GM20431 (cell line): Measurements from ENCODE around the gene GDNF.
"Not testable (repeated sequence)": the region's sequence is repeated elsewhere in the genome, so short reads cannot be mapped to it uniquely, and the experiment has no call there.

Experiments
- in situ Hi-C: fragments of 300-500 bp; cut with MseI, MboI; formaldehyde crosslinking; loops from one replicate; pipeline ENCODE4 v1.15.0; 2020; ENCODE audit warnings: low sequenced_read_pairs; ENCODE audit not compliant: unreplicated experiment

GDNF gene

GRCh38 chr5:37791321-37791720 lies 48.5 kb downstream of the GDNF start:
- in situ Hi-C loops = no loop called here

GRCh38 chr5:37789991-37790390 lies 49.9 kb downstream of the GDNF start:
- in situ Hi-C loops = no loop called here

DNA sequence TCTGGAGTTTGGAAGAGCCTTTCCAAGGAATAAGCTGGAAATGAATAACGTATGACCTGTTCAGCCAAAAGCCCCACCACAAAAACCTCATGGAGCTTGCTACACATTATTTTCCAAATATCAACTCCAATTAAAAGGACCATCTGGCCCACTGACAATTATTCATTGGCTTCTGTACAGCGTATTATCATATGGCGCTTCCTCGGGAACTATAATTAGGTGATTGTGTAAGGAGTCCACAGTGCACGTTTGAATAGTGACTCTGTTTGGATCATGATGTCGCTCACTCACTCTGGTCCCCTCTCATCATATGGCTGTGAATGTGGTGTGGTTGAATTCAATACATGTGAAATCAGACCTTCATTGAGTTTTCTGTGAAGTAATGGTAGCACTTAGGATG lies 52.1 kb downstream of the GDNF start:
- in situ Hi-C loops = no loop called here

GRCh38 chr5:37786862-37787519 lies 52.9 kb downstream of the GDNF start:
- in situ Hi-C loops = no loop called here

DNA sequence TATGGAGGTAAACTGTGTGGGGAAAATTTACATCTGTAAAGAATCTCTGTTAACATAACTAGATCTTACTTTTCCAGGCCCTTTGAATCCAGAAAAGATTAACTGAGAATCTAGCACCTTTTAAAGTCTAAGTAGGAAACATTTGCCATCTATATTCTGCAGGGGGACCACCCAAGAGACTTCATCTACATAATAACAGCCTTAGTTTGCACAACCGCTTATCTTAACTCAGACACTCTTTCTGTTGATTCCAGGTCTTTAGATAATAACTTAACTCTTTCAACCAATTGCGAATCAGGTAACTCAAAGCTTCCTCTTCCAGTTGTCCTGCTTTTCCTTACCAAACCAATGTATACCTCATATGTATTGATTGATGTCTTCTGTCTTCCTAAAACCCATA lies 53.4 kb downstream of the GDNF start:
- in situ Hi-C loops = no loop called here

DNA sequence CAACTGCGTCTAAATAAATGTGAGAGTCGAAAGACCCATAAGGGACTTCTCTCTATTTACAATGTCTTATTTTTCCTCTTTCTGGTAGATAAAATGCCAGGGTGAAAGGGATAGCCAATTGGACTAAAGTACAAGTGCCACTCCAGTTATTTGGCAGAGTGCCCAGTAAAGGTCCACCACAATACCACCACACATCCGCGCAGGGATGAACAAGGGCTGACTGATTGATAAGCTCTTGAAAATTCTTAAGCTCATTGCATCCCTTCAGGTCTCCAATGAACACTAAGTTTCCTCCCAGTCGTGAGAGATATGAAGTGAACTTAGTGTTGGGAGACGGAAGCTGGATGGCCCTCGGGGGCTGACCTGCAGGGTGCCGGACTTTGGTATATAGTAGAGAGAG lies 58.4 kb downstream of the GDNF start:
- in situ Hi-C loops = not testable (repeated sequence)

- in situ Hi-C loops = no loop called here
Measured at GRCh38 chr5:37777432-37778130, 62.3 kb downstream of the GDNF start.

DNA sequence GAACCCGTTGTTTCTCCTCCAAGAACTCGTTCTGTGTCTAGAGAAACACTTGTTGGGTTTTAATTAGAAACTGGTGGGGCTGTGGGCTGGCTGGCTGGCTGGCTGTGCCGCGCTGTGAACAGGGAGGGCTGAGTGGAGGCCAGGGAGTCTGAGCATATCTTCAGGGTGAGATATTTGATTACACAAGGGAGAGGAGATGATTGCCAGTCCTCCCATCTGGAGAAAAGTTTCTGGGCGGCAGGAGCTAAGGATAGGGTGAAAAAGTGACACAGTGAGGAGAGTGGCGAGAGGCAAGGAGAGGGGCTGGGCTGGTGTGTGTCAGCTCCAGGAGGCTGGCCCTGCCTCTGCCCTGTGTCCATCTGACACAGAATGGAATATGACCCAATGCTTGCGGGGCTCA lies 63.0 kb downstream of the GDNF start:
- in situ Hi-C loops = no loop called here

- in situ Hi-C loops = no loop called here
Measured at GRCh38 chr5:37774912-37775483, 64.8 kb downstream of the GDNF start.

DNA sequence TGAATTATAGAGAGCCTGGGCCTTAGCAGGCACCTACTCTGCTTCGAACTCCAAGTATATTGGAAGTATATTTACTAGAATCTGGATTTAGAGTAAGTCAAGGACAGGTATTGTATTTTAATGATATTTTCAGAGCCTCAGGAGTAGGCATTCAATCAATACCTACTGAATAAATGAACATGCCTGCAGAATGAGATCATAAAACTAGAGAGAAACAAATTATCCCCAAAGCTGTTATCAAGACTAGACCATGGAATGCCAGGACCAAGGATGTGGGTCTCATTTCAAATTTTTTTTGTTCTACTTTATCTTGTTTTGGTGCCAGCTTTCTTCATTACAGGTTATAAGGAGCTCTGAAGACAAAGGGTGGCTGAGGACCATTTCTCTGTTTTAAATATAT lies 66.0 kb downstream of the GDNF start:
- in situ Hi-C loops = no loop called here

GRCh38 chr5:37772255-37772654 lies 67.6 kb downstream of the GDNF start:
- in situ Hi-C loops = no loop called here

- in situ Hi-C loops = no loop called here
Measured at GRCh38 chr5:37771731-37772130, 68.1 kb downstream of the GDNF start.

GRCh38 chr5:37771203-37771611 lies 68.6 kb downstream of the GDNF start:
- in situ Hi-C loops = no loop called here

DNA sequence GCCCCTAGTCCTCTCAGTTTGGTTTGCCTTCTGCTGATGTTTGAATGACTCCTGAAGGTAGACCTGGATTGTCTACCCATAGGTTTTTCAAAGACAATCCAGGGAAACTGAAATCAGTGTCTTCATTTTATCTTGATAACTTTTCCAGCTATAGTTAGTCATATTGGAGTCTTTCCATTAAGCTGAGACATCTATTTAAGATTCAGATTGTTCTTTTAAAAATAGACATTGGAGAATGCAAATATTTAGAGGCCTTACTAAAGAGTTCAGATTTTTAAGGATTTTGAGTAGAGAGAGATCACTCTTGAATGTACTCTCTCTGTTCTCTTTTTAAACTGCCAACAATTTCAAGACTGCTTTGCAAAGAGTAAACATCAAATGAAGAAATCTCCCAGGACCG lies 69.1 kb downstream of the GDNF start:
- in situ Hi-C loops = no loop called here

- in situ Hi-C loops = no loop called here
Measured at GRCh38 chr5:37769840-37770239, 70.0 kb downstream of the GDNF start.

GRCh38 chr5:37769108-37769507 lies 70.7 kb downstream of the GDNF start:
- in situ Hi-C loops = no loop called here

GRCh38 chr5:37768371-37768770 lies 71.5 kb downstream of the GDNF start:
- in situ Hi-C loops = no loop called here

DNA sequence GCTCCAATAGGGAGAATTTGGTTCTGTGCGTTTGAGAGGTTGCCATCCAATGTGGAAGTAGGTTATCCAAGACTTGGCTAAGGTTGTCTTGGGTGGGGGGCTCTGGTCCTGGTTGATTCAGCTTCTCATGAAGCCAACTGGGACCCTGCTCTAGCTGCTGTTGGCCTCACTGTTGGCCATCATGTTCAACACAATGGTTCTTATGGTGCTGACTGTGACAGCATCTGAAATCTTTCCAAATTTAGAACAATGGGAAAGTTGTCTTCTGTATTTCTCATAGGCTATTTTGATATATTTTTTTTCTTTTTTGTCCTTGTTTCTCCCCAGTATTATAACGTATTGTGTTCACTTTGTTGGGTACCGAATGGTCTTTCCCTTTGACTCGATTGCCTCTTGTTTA lies 71.9 kb downstream of the GDNF start:
- in situ Hi-C loops = no loop called here

- in situ Hi-C loops = no loop called here
Measured at GRCh38 chr5:37767251-37767650, 72.6 kb downstream of the GDNF start.
